ENCODE measurements around the gene ADH5.

GRCh38 chr4:99079625-99080295 is 8.8 kb downstream of the ADH5 start:
- TF ChIP-seq, protein P1, sequence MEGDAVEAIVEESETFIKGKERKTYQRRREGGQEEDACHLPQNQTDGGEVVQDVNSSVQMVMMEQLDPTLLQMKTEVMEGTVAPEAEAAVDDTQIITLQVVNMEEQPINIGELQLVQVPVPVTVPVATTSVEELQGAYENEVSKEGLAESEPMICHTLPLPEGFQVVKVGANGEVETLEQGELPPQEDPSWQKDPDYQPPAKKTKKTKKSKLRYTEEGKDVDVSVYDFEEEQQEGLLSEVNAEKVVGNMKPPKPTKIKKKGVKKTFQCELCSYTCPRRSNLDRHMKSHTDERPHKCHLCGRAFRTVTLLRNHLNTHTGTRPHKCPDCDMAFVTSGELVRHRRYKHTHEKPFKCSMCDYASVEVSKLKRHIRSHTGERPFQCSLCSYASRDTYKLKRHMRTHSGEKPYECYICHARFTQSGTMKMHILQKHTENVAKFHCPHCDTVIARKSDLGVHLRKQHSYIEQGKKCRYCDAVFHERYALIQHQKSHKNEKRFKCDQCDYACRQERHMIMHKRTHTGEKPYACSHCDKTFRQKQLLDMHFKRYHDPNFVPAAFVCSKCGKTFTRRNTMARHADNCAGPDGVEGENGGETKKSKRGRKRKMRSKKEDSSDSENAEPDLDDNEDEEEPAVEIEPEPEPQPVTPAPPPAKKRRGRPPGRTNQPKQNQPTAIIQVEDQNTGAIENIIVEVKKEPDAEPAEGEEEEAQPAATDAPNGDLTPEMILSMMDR (conservative IDR thresholded peaks at IDR 0.05), result no peak
- no peak for TF ChIP-seq ZFX (IDR thresholded peaks at IDR 0.05)
